GM18507 (cell line): ENCODE results near the gene MT1H.
A peak's percentile ranks its signal among the peaks of the same experiment; 100 is the strongest.
"Not testable (repeated sequence)": the region's sequence is repeated elsewhere in the genome, so short reads cannot be mapped to it uniquely, and the experiment has no call there.

Experiments
- DNase-seq: peaks from one replicate; pipeline ENCODE4 v3.0.0; 2011; ENCODE audit warnings: low read depth; ENCODE audit not compliant: insufficient read length; ENCODE audit errors: extremely low spot score
- FAIRE-seq: peaks from 2 replicates; lab custom pipeline; 2011; peaks lifted over from hg19 to GRCh38; lab: Jason Lieb, UNC

Gene MT1H

DNA sequence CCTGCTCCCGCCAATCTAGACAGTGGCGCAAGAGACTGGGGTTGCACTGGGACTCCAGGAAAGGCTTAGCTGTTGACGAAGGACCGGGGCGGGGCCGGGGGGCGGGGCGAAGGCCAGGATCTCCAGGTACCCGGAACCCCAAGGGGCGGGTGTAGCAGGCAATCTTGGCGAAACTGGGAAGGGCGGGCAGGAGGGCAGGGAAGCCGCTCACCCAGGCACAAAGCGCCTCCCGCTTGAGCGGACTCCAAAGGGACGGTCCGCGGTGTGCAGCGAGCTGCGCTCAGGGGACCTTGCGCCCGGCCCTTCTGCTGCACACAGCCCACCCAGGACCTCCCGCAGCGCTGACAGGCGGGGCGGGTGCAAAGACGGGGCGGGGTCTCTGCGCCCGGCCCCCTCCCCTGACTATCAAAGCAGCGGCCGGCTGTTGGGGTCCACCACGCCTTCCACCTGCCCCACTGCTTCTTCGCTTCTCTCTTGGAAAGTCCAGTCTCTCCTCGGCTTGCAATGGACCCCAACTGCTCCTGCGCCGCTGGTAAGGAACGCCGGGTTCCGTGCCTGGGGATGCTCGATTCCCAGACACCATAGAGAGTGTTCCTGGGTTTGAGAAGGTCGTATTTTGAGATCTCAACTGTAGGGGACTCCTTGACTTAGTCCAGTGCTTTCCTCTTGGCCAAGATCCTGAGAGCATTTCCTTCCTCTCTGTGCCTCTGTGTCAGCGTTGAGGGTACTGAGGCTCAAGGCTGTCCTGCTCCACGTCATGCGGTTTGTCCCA lies 11.9 kb upstream of the MT1H start, which contains the start of gene MT1F:
Gene MT1F, plus strand, starts transcription at position 405 of the 772 bp plus-strand sequence. Its CDS starts 100 bp downstream, at position 505.
- DNase-seq (peak; percentile 22), FAIRE-seq (peak; percentile 60)

GRCh38 chr16:56658327-56658875 lies 11.2 kb upstream of the MT1H start:
- DNase-seq: no peak
- no peak for FAIRE-seq

DNA sequence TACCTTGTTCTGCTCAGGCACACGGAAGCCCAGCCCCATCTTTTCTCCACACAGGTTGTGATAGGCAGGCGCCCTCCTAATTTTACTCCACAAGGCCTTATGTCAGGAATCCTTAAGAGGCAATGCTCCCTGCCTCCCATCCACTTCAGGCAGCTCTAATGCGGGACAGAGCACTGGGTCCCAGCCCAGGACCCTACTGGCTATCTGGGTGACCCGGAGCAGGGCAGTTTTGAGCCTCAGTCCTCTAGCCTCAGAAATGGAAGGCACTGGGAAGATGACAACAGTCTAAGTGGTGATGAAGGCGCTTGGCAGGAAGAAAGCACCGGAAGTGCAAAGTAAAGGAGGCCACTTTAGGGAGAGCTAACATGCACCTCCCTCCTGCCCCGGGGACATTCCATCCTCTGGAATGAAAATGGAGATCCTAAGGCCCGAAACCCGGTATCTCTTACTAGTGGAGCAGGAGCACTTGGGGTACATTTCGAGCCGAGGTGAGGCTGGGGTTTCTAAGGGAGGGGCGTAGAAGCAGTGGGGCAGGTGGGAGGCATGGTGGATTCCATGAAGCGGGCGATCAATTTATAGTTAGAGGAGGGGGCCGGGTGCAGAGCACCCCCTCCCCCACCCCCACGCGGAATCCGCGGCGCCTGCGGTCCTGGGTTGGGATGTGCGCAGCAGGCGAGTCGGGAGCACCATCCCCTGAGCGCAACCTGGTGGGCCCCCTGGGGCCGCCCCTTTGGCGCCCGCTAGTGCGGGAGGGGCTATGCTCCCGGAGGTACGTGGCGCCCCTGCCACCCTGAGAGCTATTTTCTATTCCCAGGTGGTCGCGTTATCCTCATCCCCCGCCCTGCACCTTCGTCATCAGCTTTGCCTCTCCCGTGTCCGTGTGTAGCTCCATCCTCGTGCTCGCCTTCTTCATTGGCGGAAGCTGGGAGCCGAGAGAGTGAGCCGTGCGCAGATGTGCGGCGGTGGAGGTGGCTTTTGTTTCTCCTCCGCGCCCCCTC lies 7.0 kb upstream of the MT1H start:
- FAIRE-seq (no peak), DNase-seq (no peak)

DNA sequence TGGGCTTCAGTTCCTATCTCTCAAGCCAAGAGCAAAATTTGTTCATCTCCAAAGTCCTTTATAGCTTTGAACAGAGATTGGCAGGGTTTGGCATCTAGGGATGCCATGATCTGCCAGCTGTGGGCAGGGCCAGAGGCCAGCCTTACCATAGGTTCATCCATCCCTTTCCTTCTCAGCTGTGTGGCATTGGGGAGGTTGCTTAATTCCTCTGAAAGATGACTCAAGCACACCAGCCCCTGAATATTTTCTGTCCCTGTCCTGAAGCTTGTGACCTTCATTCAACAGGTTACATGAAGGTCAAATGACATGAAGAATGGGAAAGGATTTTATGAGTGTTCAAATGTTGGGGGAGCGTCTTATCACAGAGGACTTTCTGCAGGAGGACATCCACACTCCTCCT lies 5.1 kb upstream of the MT1H start:
- no peak for DNase-seq
- no peak for FAIRE-seq

DNA sequence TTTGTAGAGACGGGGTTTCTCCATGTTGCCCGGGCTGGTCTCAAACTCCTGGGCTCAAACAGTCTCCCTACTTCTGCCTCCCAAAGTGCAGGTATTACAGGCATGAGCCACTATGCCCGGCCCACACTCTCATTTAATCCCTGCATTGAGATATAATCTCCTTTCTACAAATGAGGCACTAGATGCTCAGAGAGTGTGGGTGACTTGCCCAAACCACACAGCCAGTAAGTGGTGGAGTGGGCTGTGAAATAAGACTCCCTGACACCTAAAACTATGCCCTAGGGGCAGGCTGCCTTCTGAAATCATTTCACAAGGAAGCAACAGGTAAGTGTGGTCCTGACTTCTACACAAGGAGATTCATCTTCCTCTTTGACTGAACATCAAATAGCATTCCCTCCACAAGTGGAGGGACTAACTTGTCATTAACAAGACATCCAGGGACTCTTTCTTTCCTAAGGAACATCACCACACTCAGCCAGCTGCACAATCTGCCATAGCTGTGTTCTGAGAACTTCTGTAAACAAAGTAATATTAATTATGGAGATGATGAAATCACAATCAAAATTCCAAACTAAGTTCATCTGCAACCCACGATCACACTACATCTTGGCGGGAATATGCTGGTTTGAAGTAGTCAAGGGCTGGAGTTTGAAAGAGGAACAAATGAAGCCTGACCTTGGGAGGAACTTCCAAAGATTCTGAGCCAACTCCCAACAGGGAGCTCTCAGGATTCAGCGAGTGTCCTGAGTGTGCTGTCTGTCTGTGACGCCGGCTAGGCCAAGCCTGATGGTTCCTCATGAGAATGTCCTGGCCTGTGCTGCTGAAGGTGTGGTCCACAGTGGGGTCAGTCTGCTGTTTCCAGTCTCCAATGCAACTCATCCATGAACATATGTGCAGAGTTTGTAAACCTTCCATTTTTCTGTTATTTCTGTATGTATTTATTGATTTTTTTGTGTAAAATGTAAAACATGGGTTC lies 4.0 kb upstream of the MT1H start:
- FAIRE-seq, DNase-seq: not testable (repeated sequence)

DNA sequence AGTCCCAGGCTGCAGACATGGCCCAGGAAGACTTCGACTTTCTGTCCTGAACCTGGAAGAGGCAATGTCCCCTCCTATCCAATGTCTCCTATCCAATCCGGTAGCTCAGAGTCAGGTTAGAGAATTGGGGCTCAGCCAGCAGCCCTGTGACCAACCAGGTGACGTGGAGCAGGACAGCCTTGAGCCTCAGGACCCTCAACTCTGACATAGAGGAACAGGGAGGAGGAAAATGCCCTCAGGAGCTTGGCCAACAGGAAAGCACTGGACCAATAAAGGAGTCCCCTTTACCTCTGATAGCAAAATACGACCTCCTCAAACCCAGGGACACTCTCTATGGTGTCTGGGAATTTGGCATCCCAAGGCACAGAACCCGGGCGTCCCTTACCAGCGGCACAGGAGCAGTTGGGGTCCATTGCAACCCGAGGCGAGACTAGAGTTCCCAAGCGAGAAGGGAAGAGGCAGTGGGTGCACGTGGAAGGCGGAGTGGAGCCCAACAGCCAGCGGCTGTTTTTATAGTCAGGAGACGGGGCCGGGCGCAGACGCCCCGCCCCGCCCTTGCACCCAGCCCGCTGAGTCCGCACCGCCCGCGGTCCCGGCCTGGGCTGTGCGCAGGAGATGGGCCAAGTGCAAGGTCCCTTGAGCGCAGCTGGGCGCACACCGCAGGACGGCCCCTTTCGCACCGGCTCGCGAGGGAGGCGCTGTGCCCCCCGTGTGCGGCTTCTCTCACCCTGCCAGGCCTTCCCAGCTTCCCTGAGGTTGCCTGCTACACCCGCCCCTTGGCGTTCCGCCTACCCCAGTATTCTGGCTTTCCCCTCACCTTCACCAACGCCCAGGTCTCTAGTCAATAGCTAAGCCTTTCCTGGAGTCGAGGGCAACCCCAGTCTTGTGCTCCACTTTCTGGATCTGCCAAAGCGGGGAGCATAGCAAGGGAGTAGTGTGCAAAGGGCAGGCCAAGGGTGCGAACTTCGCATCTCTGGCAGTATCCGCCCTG lies 1.7 kb upstream of the MT1H start, which contains the start of gene MT1G:
Gene MT1G, minus strand, starts transcription at position 485 of the 991 bp plus-strand sequence. Its CDS starts 72 bp downstream, at position 413.
- DNase-seq (no peak), FAIRE-seq (no peak)

DNA sequence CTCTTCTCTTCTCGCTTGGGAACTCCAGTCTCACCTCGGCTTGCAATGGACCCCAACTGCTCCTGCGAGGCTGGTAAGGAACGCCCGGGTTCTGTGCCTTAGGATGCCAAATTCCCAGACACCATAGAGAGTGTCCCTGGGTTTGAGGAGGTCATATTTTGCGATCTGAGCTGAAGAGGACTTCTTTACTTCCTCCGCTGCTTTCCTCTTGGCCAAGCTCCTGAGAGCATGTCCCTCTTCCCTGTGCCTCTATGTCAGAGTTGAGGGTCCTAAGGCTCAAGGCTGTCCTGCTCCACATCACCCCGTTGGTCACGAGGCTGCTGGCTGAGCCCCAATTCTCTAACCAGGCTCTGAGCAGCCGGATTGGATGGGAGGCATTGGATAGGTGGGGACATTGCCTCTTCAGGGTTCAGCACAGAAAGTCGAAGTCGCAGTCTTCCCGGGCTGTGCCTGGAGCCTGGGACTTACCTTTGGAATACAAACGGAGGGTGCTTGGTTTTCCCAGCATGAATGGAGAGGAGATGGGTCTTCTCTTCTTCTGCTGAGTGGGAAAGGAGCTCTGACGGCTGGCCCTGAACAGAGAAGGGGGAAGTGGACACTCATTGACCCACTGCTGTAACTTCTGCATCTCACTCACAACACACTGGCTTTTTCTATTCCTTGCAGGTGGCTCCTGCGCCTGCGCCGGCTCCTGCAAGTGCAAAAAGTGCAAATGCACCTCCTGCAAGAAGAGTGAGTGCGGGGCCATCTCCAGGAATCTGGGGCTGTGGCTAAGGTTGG lies 416 bp downstream of the MT1H start:
- FAIRE-seq (no peak), DNase-seq (no peak)

DNA sequence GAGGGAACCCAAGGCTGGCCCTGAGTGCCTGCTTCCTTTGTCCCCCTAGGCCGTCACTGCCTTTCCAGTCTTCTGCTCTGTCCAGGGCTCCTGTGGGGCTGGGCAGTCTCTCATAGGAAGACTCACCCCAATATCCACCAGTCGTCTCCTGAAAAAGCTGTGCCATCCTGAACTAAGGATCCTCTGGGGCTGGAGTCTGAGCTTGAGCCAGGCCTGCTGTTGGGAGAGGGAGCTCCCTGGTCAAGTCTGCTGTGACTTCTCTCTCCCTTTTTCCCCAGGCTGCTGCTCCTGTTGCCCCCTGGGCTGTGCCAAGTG lies 963 bp downstream of the MT1H start:
- DNase-seq (no peak), FAIRE-seq (no peak)

GRCh38 chr16:56671691-56672090 lies 2.1 kb downstream of the MT1H start:
- not testable (repeated sequence) for FAIRE-seq, DNase-seq

GRCh38 chr16:56672171-56672570 lies 2.6 kb downstream of the MT1H start:
- not testable (repeated sequence) for DNase-seq
- peak; percentile 31 for FAIRE-seq

- FAIRE-seq (no peak), DNase-seq (no peak)
These were observed 3.3 kb downstream of the MT1H start for GRCh38 chr16:56672761-56673536.

DNA sequence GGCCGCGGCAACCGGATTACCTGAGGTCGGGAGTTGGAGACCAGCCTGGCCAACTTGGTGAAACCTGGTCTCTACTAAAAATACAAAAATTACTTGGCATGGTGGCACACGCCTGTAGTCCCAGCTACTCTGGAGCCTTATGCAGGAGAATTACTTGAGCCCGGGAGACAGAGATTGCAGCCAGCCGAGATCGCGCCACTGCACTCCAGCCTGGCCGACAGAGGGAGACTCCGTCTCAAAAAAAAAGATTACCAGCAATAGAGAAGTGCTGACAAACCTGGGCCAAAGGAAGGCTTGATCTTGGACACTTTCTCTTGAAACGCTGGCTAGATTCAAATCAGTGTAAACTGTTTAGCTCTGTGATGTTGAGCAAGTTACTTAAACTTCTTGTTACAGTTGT lies 4.3 kb downstream of the MT1H start:
- peak; percentile 12 for FAIRE-seq

GRCh38 chr16:56674570-56674969 lies 5.0 kb downstream of the MT1H start:
- FAIRE-seq, DNase-seq: not testable (repeated sequence)

More for the DNA sequence above, 4.3 kb downstream of the MT1H start:
- DNase-seq: no peak

- DNase-seq (no peak), FAIRE-seq (no peak)
These were observed 6.1 kb downstream of the MT1H start for GRCh38 chr16:56675685-56676210.

DNA sequence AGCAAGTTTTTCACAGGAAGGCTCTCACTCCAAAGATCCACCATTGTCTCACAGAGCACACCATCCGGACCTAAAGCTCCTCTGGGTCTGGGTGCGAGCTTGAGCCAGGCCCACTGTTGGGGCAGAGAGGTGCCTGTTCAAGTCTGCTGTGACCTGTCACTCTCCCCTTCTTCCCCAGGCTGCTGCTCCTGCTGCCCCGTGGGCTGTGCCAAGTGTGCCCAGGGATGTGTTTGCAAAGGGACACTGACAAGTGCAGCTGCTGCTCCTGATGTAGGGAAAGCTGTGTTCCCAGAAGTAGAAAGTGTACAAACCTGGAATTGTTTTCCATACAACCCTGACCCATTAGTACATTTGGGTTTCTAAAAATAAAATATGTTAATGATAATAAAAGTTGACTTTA lies 7.9 kb downstream of the MT1H start:
- DNase-seq (no peak), FAIRE-seq (no peak)

- DNase-seq (no peak), FAIRE-seq (no peak)
These were observed 9.6 kb downstream of the MT1H start for GRCh38 chr16:56679078-56679730.
